Keratinocyte (primary cell): ENCODE data around the gene KAT5. TPM values are rescaled to one million over a fixed set of nuclear protein-coding genes. Genes with fewer than 3 reads are reported as not detected.

Source experiments
- DNase-seq: peaks from one replicate; pipeline ENCODE4 v3.0.0-alpha.2; 2011; ENCODE audit warnings: low read depth, missing footprints, low spot score
- FAIRE-seq: peaks from 2 replicates; lab custom pipeline; 2011; peaks lifted over from hg19 to GRCh38; lab: Jason Lieb, UNC
- H2AFZ ChIP-seq: 2 replicates; pipeline ENCODE4 v1.6.0; 2012; ENCODE audit warnings: low read length, control low read depth, inconsistent platforms; ENCODE audit not compliant: control insufficient read depth
- H3K27ac ChIP-seq: 2 replicates; pipeline ENCODE4 v1.5.1; 2011; ENCODE audit warnings: low read length; ENCODE audit not compliant: control insufficient read depth, insufficient read depth
- H3K27me3 ChIP-seq: 3 replicates; pipeline ENCODE4 v1.6.0; 2011; ENCODE audit warnings: low read length; ENCODE audit not compliant: control insufficient read depth, insufficient read depth; ENCODE audit errors: extremely low read depth
- H3K36me3 ChIP-seq, 2 experiments: 2 replicates in 1 of 2; 3 replicates in 1 of 2; pipeline ENCODE4 v1.5.1; 2011; ENCODE audit warnings: low read length in 2 of 2, mild to moderate bottlenecking in 1 of 2; ENCODE audit not compliant: control insufficient read depth in 2 of 2, insufficient read depth in 2 of 2; ENCODE audit errors: extremely low read depth in 1 of 2
- H3K4me1 ChIP-seq: 3 replicates; pipeline ENCODE4 v1.5.1; 2011; ENCODE audit warnings: low read length; ENCODE audit not compliant: control insufficient read depth, insufficient read depth; ENCODE audit errors: extremely low read depth
- H3K4me2 ChIP-seq: 3 replicates; pipeline ENCODE4 v1.6.0; 2011; ENCODE audit warnings: low read depth, low read length; ENCODE audit not compliant: control insufficient read depth, insufficient read depth; ENCODE audit errors: extremely low read depth
- H3K4me3 ChIP-seq, 3 experiments: fragments of 200-600 bp in 1 of 3; sonication (generic) in 1 of 3; 2 replicates in 2 of 3; 3 replicates in 1 of 3; pipeline ENCODE4 v1.5.1; 2011 to 2016; ENCODE audit warnings: low read length in 3 of 3, mild to moderate bottlenecking in 3 of 3, control low read depth in 2 of 3, inconsistent platforms in 1 of 3, low read depth in 1 of 3, mixed read lengths in 1 of 3, mixed run types in 1 of 3, moderate library complexity in 1 of 3; ENCODE audit not compliant: control insufficient read depth in 2 of 3, insufficient read depth in 2 of 3; ENCODE audit errors: extremely low read depth in 1 of 3
- H3K79me2 ChIP-seq: 2 replicates; pipeline ENCODE4 v1.6.0; 2012; ENCODE audit warnings: low read length; ENCODE audit not compliant: control insufficient read depth, insufficient read depth
- H3K9ac ChIP-seq: 3 replicates; pipeline ENCODE4 v1.6.0; 2011; ENCODE audit warnings: low read length; ENCODE audit not compliant: control insufficient read depth, insufficient read depth; ENCODE audit errors: extremely low read depth
- H3K9me1 ChIP-seq: 3 replicates; pipeline ENCODE4 v1.6.0; 2011; ENCODE audit warnings: low read length; ENCODE audit not compliant: control insufficient read depth, insufficient read depth; ENCODE audit errors: extremely low read depth
- H3K9me3 ChIP-seq: 2 replicates; pipeline ENCODE4 v1.5.1; 2012; ENCODE audit warnings: low read depth, low read length; ENCODE audit not compliant: control insufficient read depth
- H4K20me1 ChIP-seq: 3 replicates; pipeline ENCODE4 v1.6.0; 2011; ENCODE audit warnings: low read length; ENCODE audit not compliant: control insufficient read depth, insufficient read depth; ENCODE audit errors: extremely low read depth
- EZH2 ChIP-seq: IDR thresholded peaks from one replicate; pipeline ENCODE4 v1.6.1; 2012; ENCODE audit warnings: inconsistent platforms, mild to moderate bottlenecking, low read length, moderate library complexity
- dilution Hi-C: fragments of 300-500 bp; cut with MboI; formaldehyde crosslinking; loops from one replicate; pipeline ENCODE4 v1.7.0; 2020; ENCODE audit warnings: low sequenced_read_pairs; ENCODE audit not compliant: extremely low pct_ligation_motif_present
- polyA plus RNA-seq, 5 experiments: library from polyadenylated mRNA; depleted of rRNA in 3 of 5; stranded (reverse) in 3 of 5; stranded (forward) in 1 of 5; unstranded in 1 of 5; fragments of >200 nt; gene quantifications; 1 replicate in 1 of 5; 2 replicates in 3 of 5; 3 replicates in 1 of 5; pipeline versions ENCODE4 v1.2.1 to v1.2.3, GENCODE V29; 2011 to 2012; ENCODE audit warnings: missing spikeins in 2 of 5, low read depth in 1 of 5, low replicate concordance in 1 of 5
- TF ChIP-seq, protein P1 (sequence below), 3 experiments: IDR thresholded peaks in 1 of 3; conservative IDR thresholded peaks in 1 of 3; optimal IDR thresholded peaks in 1 of 3; 2 replicates in 2 of 3; 3 replicates in 1 of 3; pipeline versions ENCODE3 to v1.5.1; 2011; ENCODE audit warnings: low read length in 3 of 3, mild to moderate bottlenecking in 3 of 3, moderate library complexity in 2 of 3, control low read depth in 1 of 3, inconsistent platforms in 1 of 3; ENCODE audit not compliant: insufficient read depth in 2 of 3; ENCODE audit errors: extremely low read depth in 1 of 3

Gene KAT5
- polyA plus RNA-seq, 1 donor (not counting 4 experiments of a cell fraction or from before 2014, with no cell fraction given) = 26.8 TPM

DNA sequence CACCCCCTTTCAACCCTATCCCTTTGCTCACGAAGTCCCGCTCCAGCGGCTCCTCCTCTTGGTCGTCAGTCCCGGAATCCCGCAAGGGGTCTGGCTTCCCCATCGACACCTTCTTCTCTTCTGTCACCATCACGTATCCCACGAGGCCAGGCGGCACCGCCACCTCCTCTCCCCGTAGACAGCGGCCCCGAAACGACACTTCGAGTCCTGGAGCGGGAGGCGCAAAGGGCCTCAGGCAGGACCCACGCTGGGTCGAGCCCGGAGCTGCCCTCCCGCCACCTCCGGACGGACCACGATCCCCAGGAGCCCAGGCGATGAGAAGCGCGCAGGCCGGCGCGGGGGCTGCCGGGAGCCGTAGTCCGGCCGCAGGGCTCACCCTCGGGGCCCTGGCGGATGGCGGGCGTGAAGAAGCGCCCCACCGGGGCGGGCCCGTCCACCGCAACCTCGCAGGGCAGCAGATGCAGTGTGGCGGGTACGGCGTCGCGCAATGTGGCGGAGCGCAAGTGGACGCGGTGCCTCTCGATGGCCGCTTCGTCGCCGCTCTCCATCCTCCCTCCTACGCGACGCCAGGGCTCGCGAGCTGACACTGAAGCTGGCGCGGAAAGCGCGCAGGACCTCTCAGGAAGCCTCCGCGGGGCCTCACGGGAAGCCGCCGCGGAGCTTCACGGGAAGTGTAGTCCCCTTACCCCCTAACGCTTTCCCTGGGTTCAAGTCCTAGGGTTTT, 8.3 kb downstream of the KAT5 start, which contains the start of gene RNASEH2C:
Gene RNASEH2C, minus strand, starts transcription at position 588 of the 724 bp plus-strand sequence. Its CDS starts 40 bp downstream, at position 548.
- Histone ChIP-seq H3K9ac (peak within 1 kb of the TSS; percentile 80), H2AFZ (peak within 1 kb of the TSS; percentile 81), H3K27me3 (no peaks in the 10 kb centered on the region), H3K9me3 (no peaks in the 10 kb centered on the region), H3K27ac (peak within 1 kb of the TSS; percentile 39), H3K36me3 (peaks cover 17 to 29% of the 10 kb centered on the region in 2 experiments), H3K4me3 (peak within 1 kb of the TSS; percentile 67 to 84 (median 80)), H3K9me1 (no peaks in the 10 kb centered on the region), H3K4me1 (peaks cover 11% of the 10 kb centered on the region), H3K79me2 (peaks cover 25% of the 10 kb centered on the region), H4K20me1 (peaks cover 4% of the 10 kb centered on the region), H3K4me2 (peak within 1 kb of the TSS; percentile 96)
- no peak for FAIRE-seq
- dilution Hi-C loops = no loop called here
- no peak for TF ChIP-seq EZH2
- TF ChIP-seq, protein P1, sequence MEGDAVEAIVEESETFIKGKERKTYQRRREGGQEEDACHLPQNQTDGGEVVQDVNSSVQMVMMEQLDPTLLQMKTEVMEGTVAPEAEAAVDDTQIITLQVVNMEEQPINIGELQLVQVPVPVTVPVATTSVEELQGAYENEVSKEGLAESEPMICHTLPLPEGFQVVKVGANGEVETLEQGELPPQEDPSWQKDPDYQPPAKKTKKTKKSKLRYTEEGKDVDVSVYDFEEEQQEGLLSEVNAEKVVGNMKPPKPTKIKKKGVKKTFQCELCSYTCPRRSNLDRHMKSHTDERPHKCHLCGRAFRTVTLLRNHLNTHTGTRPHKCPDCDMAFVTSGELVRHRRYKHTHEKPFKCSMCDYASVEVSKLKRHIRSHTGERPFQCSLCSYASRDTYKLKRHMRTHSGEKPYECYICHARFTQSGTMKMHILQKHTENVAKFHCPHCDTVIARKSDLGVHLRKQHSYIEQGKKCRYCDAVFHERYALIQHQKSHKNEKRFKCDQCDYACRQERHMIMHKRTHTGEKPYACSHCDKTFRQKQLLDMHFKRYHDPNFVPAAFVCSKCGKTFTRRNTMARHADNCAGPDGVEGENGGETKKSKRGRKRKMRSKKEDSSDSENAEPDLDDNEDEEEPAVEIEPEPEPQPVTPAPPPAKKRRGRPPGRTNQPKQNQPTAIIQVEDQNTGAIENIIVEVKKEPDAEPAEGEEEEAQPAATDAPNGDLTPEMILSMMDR (optimal IDR thresholded peaks at IDR 0.05 in 1 of 3, IDR thresholded peaks at IDR 0.05 in 1 of 3, conservative IDR thresholded peaks at IDR 0.05 in 1 of 3; ENCODE audit: extremely low read depth in 1 of 3, insufficient read depth in 2 of 3, low read length in 3 of 3) = no peak
- peak; percentile 30 for DNase-seq

DNA sequence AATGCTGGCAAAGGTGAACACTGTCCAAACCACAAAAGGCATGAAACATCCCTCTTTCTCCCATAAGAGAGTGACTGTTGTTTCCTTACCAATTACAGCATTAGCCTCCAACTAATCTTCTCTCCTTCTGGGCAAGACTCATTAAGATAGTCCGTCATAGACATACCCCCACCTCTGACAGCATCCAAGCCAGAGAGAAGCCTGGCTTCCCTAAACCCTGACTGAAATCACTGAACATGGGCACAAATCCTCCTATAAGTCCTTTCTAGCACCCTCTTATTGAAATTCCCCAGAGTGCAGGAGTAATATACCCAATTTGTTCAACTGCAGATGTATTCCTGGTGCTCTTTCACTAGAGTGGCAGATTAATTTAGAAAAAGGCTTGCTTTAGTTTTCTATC, 10.2 kb downstream of the KAT5 start:
- H3K27me3 ChIP-seq = no peaks in the 10 kb centered on the region
- H3K36me3 ChIP-seq = peaks cover 11 to 19% of the 10 kb centered on the region in 2 experiments
- peaks cover 25% of the 10 kb centered on the region for H3K79me2 ChIP-seq
- TF ChIP-seq EZH2 = no peak
- TF ChIP-seq, protein P1 (optimal IDR thresholded peaks at IDR 0.05 in 1 of 3, IDR thresholded peaks at IDR 0.05 in 1 of 3, conservative IDR thresholded peaks at IDR 0.05 in 1 of 3; ENCODE audit: extremely low read depth in 1 of 3, insufficient read depth in 2 of 3, low read length in 3 of 3) = no peak
- no peaks in the 10 kb centered on the region for H3K9me1 ChIP-seq
- H3K4me3 ChIP-seq = no peak overlapping the region
- H4K20me1 ChIP-seq = peaks cover 4% of the 10 kb centered on the region
- H3K9ac ChIP-seq = no peak overlapping the region
- FAIRE-seq = no peak
- H3K4me1 ChIP-seq = peaks cover 11% of the 10 kb centered on the region
- dilution Hi-C loops = no loop called here
- no peaks in the 10 kb centered on the region for H3K9me3 ChIP-seq
- no peak overlapping the region for H3K27ac ChIP-seq
- DNase-seq = no peak
- no peak overlapping the region for H2AFZ ChIP-seq
- H3K4me2 ChIP-seq = no peak overlapping the region
